GM18505 (cell line): Measurements from ENCODE around the gene OR2T34.
A peak's percentile ranks its signal among the peaks of the same experiment; 100 is the strongest.
"Not testable (repeated sequence)": the region's sequence is repeated elsewhere in the genome, so short reads cannot be mapped to it uniquely, and the experiment has no call there.

Source experiments
- ATAC-seq: cut with Tn5 transposase; IDR thresholded peaks from one replicate; pipeline ENCODE4 v1.9.1; 2021; ENCODE audit not compliant: unreplicated experiment
- POLR2A ChIP-seq: IDR thresholded peaks from 4 replicates; pipeline ENCODE4 v1.6.1; 2011; ENCODE audit warnings: borderline replicate concordance; ENCODE audit not compliant: insufficient read depth, insufficient read length; ENCODE audit errors: extremely low read depth

The OR2T34 gene, protein sequence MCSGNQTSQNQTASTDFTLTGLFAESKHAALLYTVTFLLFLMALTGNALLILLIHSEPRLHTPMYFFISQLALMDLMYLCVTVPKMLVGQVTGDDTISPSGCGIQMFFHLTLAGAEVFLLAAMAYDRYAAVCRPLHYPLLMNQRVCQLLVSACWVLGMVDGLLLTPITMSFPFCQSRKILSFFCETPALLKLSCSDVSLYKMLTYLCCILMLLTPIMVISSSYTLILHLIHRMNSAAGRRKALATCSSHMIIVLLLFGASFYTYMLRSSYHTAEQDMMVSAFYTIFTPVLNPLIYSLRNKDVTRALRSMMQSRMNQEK

DNA sequence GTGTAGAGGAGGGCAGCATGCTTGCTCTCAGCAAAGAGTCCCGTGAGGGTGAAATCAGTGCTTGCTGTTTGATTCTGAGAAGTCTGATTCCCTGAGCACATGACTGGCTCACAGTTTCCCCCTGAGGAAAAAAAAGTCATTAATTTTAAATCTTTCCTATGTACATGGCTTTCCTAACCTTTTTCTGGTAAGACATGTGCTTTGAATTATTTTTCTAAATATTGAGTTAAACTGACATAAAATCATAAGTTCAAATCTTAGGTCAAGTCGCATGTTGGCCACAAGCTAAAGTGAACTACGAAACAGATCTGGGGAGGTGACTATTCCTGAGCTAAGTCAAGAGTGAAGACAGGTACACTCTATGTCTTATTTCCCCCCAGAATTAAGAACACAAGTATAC lies at the start of gene OR2T34:
TSS of gene OR2T34 (minus strand) at position 101 of the 400 bp plus-strand sequence. CDS start at position 101, 0 bp downstream.
- not testable (repeated sequence) for ATAC-seq

DNA sequence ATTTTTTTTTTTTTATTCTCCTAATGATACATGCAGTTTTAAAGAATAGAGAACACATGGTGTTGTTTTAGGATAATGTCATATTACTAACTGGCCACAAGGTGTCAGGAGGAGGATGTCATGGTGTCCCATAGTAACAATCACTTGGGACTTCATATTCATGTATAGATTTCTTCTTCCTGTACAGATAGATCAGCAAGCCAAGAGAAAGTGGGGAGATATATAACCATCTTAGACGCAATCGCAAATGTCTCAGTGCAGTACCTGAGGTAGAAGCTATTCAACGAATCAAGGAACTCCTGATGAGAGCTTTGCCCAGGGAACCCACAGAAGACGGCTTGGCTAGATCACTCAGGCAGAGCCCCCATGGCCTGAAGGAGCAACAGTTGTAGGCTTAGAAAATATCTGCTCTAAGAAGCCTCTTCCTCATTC lies 48.0 kb upstream of the OR2T34 start:
- TF ChIP-seq POLR2A = no peak
- ATAC-seq = peak; percentile 87

- no peak for TF ChIP-seq POLR2A
- no peak for ATAC-seq
Observed at GRCh38 chr1:248621770-248622169, 47.2 kb upstream of the OR2T34 start.

GRCh38 chr1:248618878-248619277 lies 44.3 kb upstream of the OR2T34 start:
- no peak for TF ChIP-seq POLR2A
- ATAC-seq = no peak

GRCh38 chr1:248618119-248618518 lies 43.6 kb upstream of the OR2T34 start:
- TF ChIP-seq POLR2A = no peak
- ATAC-seq = no peak

GRCh38 chr1:248613742-248614141 lies 39.2 kb upstream of the OR2T34 start:
- TF ChIP-seq POLR2A = no peak
- no peak for ATAC-seq

DNA sequence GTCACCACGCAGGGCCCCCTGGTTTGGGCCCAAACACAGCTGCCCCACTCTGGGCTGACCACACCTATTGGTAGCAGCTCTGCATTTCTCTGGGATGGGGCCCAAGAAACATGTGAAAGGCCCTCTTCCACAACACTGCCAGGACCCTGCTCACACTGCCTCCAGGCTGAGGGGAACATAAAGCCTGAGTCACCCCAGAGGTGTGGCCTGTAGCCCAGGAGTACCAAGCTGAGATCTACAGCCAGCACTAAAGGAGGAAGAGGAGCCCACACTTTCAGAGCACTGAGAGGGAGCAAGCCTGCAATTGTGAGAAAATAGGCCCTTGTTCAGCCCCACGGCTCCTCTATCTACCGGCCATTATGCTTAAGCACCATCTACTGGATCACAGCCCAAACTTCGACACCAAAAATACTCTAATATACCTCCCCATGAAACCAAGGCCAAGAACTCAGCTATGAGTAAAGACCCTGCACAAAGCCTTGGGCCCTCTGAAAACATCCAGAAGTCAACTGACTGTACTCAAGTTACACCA lies 37.4 kb upstream of the OR2T34 start:
- TF ChIP-seq POLR2A = no peak
- ATAC-seq = no peak

DNA sequence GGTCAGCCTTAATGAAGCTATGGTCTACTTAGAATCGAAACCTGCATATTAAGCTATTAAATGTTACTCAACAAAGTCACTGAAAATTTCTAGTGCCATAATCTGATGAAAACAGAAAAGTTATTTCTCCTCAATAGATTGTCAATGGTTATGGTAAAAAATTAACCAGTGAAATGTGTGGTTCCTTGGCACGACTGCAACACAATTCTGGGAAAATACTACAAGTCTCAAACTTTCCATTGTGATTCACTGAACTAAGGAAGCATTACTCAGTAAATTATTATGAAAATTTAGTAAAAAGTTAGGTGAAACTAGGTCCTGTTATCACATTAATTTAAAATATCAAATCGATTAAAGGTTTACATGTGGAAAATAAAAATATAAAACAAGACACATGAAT lies 35.7 kb upstream of the OR2T34 start:
- no peak for TF ChIP-seq POLR2A
- no peak for ATAC-seq

GRCh38 chr1:248599396-248599795 lies 24.8 kb upstream of the OR2T34 start:
- no peak for TF ChIP-seq POLR2A
- no peak for ATAC-seq

DNA sequence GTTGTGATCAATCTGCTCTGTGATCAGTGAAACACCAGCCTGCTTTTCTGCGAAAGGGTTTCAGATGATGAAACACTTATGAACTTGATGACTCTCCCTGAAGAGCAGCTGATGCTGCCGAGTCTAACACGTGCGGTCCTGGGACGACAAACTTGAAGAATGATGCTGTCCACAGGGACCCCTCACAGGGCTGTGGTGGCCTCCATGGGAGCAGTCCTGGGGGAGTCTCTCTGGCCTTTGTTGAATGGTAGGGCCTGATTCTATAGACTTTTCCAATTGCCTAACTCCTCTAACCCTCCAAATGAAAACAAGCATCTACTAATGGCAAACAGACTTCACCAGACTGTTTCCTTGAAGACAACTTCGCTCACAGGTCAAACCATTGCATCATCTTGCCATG lies 23.0 kb upstream of the OR2T34 start, which contains the start of gene OR2T10:
TSS of gene OR2T10 (minus strand) at position 112 of the 400 bp plus-strand sequence. CDS start 3,932 bp downstream, outside the sequence.
- ATAC-seq = no peak
- TF ChIP-seq POLR2A = no peak

GRCh38 chr1:248596615-248597014 lies 22.1 kb upstream of the OR2T34 start:
- no peak for TF ChIP-seq POLR2A
- ATAC-seq = no peak

- TF ChIP-seq POLR2A = no peak
Observed at GRCh38 chr1:248593226-248593625, 18.7 kb upstream of the OR2T34 start.

GRCh38 chr1:248592655-248593054 lies 18.1 kb upstream of the OR2T34 start:
- ATAC-seq = no peak
- TF ChIP-seq POLR2A = no peak

More at GRCh38 chr1:248593226-248593625, 18.7 kb upstream of the OR2T34 start:
- ATAC-seq = no peak

DNA sequence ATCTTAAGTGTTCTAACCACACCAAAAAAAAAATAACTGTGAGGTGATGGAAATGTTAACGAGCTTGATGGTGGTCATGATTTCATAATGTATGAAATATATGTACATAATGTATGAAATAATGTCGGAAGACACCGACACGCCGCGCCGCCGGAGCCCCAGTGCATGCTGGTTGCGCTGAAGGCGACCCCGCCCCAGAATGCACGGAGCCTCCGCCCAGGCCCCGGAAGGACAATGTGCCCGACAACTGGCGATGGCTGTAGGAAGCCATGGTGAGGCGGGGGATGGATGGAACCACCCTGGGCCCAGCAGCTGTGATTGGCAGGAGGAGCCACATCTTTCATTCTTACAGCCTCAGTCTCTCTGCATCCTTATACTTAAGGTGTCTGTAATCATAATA lies 15.5 kb upstream of the OR2T34 start:
- no peak for ATAC-seq
- TF ChIP-seq POLR2A = no peak
